C4-2B (cell line): ENCODE measurements around the gene PRH1.

Experiments
- ZFX ChIP-seq: fragments of 450-650 bp; IDR thresholded peaks from 2 replicates; pipeline ENCODE4 v1.6.1; 2017
- TF ChIP-seq, protein P1 (sequence below): fragments of 450-650 bp; conservative IDR thresholded peaks from 2 replicates; pipeline ENCODE4 v1.5.1; 2017; ENCODE audit warnings: mild to moderate bottlenecking

DNA sequence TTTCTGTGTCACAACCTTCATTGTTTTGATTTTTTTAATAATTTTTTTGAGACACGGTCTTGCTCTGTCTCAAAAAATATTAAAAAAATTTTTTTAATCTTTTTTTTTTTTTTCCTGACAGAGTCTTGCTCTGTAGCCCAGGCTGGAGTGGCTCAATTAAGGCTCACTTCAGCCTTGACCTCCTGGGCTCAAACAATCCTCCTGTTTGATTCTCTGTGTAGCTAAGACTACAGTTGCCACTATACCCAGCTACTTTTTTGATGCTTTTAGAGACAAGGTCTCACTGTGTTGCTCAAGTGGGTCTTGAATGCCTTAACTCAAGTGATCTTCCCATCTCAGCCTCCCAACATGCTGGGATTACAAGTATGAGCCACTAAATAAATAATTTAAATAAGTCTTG is 35.8 kb upstream of the PRH1 start:
- TF ChIP-seq, protein P1, sequence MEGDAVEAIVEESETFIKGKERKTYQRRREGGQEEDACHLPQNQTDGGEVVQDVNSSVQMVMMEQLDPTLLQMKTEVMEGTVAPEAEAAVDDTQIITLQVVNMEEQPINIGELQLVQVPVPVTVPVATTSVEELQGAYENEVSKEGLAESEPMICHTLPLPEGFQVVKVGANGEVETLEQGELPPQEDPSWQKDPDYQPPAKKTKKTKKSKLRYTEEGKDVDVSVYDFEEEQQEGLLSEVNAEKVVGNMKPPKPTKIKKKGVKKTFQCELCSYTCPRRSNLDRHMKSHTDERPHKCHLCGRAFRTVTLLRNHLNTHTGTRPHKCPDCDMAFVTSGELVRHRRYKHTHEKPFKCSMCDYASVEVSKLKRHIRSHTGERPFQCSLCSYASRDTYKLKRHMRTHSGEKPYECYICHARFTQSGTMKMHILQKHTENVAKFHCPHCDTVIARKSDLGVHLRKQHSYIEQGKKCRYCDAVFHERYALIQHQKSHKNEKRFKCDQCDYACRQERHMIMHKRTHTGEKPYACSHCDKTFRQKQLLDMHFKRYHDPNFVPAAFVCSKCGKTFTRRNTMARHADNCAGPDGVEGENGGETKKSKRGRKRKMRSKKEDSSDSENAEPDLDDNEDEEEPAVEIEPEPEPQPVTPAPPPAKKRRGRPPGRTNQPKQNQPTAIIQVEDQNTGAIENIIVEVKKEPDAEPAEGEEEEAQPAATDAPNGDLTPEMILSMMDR, result no peak
- TF ChIP-seq ZFX, result no peak
